ENCODE measurements around the gene MCTS1.
A peak's percentile ranks its signal among the peaks of the same experiment; 100 is the strongest.

Gene MCTS1, protein sequence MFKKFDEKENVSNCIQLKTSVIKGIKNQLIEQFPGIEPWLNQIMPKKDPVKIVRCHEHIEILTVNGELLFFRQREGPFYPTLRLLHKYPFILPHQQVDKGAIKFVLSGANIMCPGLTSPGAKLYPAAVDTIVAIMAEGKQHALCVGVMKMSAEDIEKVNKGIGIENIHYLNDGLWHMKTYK

GRCh38 chrX:120603707-120604360 is at the start of gene MCTS1:
Gene MCTS1 (plus strand): TSS chrX:120604101. CDS start chrX:120604237, 136 bp downstream.
- H3K27ac ChIP-seq (ENCODE audit: low read depth, low read length), result peak within 1 kb of the TSS; percentile 84
- H3K4me3 ChIP-seq (ENCODE audit: low read depth in 1 of 5, low read length in 5 of 5), result peak within 1 kb of the TSS; percentile 68 to 87 (median 70)
- H3K36me3 ChIP-seq (ENCODE audit: control insufficient read depth in 5 of 5, insufficient read depth in 5 of 5, low read length in 5 of 5), result peaks cover 0 to 6% (median 4%) of the 10 kb centered on the region in 5 donors
- peaks cover 0 to 3% (median 0%) of the 10 kb centered on the region in 5 donors for H3K27me3 ChIP-seq (ENCODE audit: control insufficient read depth in 5 of 5, insufficient read depth in 4 of 5, low read length in 5 of 5)
- peaks cover 0 to 7% (median 6%) of the 10 kb centered on the region in 5 donors for H3K4me1 ChIP-seq (ENCODE audit: control insufficient read depth in 5 of 5, insufficient read depth in 5 of 5, low read length in 5 of 5)
- H3K9ac ChIP-seq (ENCODE audit: low read length in 5 of 5), result peak within 1 kb of the TSS; percentile 60 to 91 (median 71)
- H3K9me3 ChIP-seq (ENCODE audit: control insufficient read depth in 5 of 5, low read length in 5 of 5), result no peaks in the 10 kb centered on the region

DNA sequence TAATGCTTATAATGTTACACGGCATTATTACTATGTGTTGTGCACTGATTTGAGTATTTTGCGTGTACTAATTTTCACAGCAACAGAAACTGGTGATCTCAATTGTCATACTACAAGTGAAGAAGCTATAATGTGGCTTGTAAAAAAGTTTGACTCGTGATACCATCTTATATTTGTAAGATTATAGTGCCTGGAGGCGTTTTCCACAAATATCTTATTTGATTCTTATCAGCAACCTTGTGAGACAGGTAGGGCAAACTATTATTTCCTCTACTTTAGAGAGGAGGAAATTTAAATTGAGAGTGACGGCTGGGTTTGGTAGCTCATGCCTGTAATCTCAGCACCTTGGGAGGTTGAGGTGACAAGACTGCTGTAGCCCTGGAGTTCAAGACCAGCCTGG is 47.6 kb upstream of the MCTS1 start:
- H3K4me3 ChIP-seq (ENCODE audit: low read depth in 1 of 5, low read length in 5 of 5), result no peak overlapping the region
- H3K27me3 ChIP-seq (ENCODE audit: control insufficient read depth in 5 of 5, insufficient read depth in 4 of 5, low read length in 5 of 5), result no peaks in the 10 kb centered on the region
- H3K27ac ChIP-seq (ENCODE audit: low read depth, low read length), result no peak overlapping the region
- H3K9me3 ChIP-seq (ENCODE audit: control insufficient read depth in 5 of 5, low read length in 5 of 5), result no peaks in the 10 kb centered on the region
- H3K4me1 ChIP-seq (ENCODE audit: control insufficient read depth in 5 of 5, insufficient read depth in 5 of 5, low read length in 5 of 5), result peaks cover 0 to 17% (median 12%) of the 10 kb centered on the region in 5 donors
- no peak overlapping the region for H3K9ac ChIP-seq (ENCODE audit: low read length in 5 of 5)
- H3K36me3 ChIP-seq (ENCODE audit: control insufficient read depth in 5 of 5, insufficient read depth in 5 of 5, low read length in 5 of 5), result peaks cover 0 to 7% (median 0%) of the 10 kb centered on the region in 5 donors

GRCh38 chrX:120559804-120560203 is 44.1 kb upstream of the MCTS1 start:
- no peaks in the 10 kb centered on the region for H3K27me3 ChIP-seq (ENCODE audit: control insufficient read depth in 5 of 5, insufficient read depth in 4 of 5, low read length in 5 of 5)
- H3K36me3 ChIP-seq (ENCODE audit: control insufficient read depth in 5 of 5, insufficient read depth in 5 of 5, low read length in 5 of 5), result peaks cover 0 to 7% (median 0%) of the 10 kb centered on the region in 5 donors
- peak overlapping the region; percentile 88 for H3K27ac ChIP-seq (ENCODE audit: low read depth, low read length)
- H3K4me1 ChIP-seq (ENCODE audit: control insufficient read depth in 5 of 5, insufficient read depth in 5 of 5, low read length in 5 of 5), result peaks cover 0 to 24% (median 12%) of the 10 kb centered on the region in 5 donors
- peak overlapping the region; percentile 81 to 92 (median 83) for H3K4me3 ChIP-seq (ENCODE audit: low read depth in 1 of 5, low read length in 5 of 5)
- peak overlapping the region; percentile 21 to 76 (median 50) for H3K9ac ChIP-seq (ENCODE audit: low read length in 5 of 5)
- no peaks in the 10 kb centered on the region for H3K9me3 ChIP-seq (ENCODE audit: control insufficient read depth in 5 of 5, low read length in 5 of 5)

DNA sequence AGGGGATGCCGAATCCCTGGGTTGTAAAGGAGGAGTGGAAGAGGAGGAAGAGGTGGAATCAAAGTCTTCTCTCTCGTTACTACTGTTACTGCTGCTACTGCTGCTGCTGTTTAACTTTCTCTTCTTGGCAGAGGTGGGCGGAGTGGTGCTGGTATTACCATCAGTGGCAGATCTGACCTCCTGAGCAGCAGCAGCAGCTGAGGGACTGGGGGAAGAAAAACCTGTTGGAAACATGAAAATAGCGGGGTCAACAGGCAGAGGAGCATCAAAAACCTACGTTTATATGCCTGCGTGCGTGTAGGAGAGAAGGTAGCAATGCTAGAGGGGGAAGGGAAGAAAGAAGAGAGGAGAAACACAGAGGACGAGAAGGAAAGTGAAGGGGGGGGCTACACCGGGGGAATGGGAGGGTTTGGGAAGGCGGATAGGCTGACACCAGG is 43.5 kb upstream of the MCTS1 start:
- peak overlapping the region; percentile 88 for H3K27ac ChIP-seq (ENCODE audit: low read depth, low read length)
- peak overlapping the region; percentile 81 to 92 (median 83) for H3K4me3 ChIP-seq (ENCODE audit: low read depth in 1 of 5, low read length in 5 of 5)
- H3K9ac ChIP-seq (ENCODE audit: low read length in 5 of 5), result peak overlapping the region; percentile 21 to 76 (median 50)
- peaks cover 0 to 7% (median 0%) of the 10 kb centered on the region in 5 donors for H3K36me3 ChIP-seq (ENCODE audit: control insufficient read depth in 5 of 5, insufficient read depth in 5 of 5, low read length in 5 of 5)
- H3K27me3 ChIP-seq (ENCODE audit: control insufficient read depth in 5 of 5, insufficient read depth in 4 of 5, low read length in 5 of 5), result no peaks in the 10 kb centered on the region
- peaks cover 0 to 24% (median 12%) of the 10 kb centered on the region in 5 donors for H3K4me1 ChIP-seq (ENCODE audit: control insufficient read depth in 5 of 5, insufficient read depth in 5 of 5, low read length in 5 of 5)
- H3K9me3 ChIP-seq (ENCODE audit: control insufficient read depth in 5 of 5, low read length in 5 of 5), result no peaks in the 10 kb centered on the region

GRCh38 chrX:120560842-120561633 is 42.9 kb upstream of the MCTS1 start, which contains the start of gene CUL4B:
Gene CUL4B (minus strand): TSS chrX:120560962. CDS start chrX:120560638, 324 bp downstream.
- peak within 1 kb of the TSS; percentile 88 for H3K27ac ChIP-seq (ENCODE audit: low read depth, low read length)
- peaks cover 0 to 24% (median 12%) of the 10 kb centered on the region in 5 donors for H3K4me1 ChIP-seq (ENCODE audit: control insufficient read depth in 5 of 5, insufficient read depth in 5 of 5, low read length in 5 of 5)
- H3K9me3 ChIP-seq (ENCODE audit: control insufficient read depth in 5 of 5, low read length in 5 of 5), result no peaks in the 10 kb centered on the region
- H3K36me3 ChIP-seq (ENCODE audit: control insufficient read depth in 5 of 5, insufficient read depth in 5 of 5, low read length in 5 of 5), result peaks cover 0 to 5% (median 0%) of the 10 kb centered on the region in 5 donors
- H3K9ac ChIP-seq (ENCODE audit: low read length in 5 of 5), result peak within 1 kb of the TSS; percentile 64 to 85 (median 71)
- peak within 1 kb of the TSS; percentile 81 to 92 (median 83) for H3K4me3 ChIP-seq (ENCODE audit: low read depth in 1 of 5, low read length in 5 of 5)
- no peaks in the 10 kb centered on the region for H3K27me3 ChIP-seq (ENCODE audit: control insufficient read depth in 5 of 5, insufficient read depth in 4 of 5, low read length in 5 of 5)

- Histone ChIP-seq H3K9ac (ENCODE audit: low read length in 5 of 5) (peak overlapping the region; percentile 45 to 85 (median 68)), H3K36me3 (ENCODE audit: control insufficient read depth in 5 of 5, insufficient read depth in 5 of 5, low read length in 5 of 5) (peaks cover 0 to 4% (median 0%) of the 10 kb centered on the region in 5 donors), H3K27me3 (ENCODE audit: control insufficient read depth in 5 of 5, insufficient read depth in 4 of 5, low read length in 5 of 5) (no peaks in the 10 kb centered on the region), H3K9me3 (ENCODE audit: control insufficient read depth in 5 of 5, low read length in 5 of 5) (no peaks in the 10 kb centered on the region), H3K27ac (ENCODE audit: low read depth, low read length) (peak overlapping the region; percentile 85), H3K4me1 (ENCODE audit: control insufficient read depth in 5 of 5, insufficient read depth in 5 of 5, low read length in 5 of 5) (peaks cover 0 to 24% (median 12%) of the 10 kb centered on the region in 5 donors), H3K4me3 (ENCODE audit: low read depth in 1 of 5, low read length in 5 of 5) (peak overlapping the region; percentile 51 to 76 (median 73))
Measured at GRCh38 chrX:120561634-120562568, 42.0 kb upstream of the MCTS1 start.

DNA sequence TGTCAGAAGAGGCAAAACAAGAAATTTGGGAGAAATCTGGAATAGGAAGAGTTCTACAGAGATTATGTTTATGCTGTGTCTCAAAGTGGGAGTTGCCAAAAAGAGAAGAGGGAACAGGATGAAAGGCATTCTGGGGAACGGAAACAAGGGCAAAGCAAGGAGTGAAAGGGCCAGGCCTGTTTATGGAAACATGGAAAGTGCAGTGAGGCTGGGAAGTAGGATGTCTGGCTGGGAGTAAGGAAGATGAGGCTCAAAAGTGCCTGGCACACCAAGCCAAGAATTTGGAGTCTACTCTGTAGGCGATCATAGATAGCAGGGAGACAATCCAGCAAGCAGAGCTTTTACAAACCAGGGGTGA is 41.4 kb upstream of the MCTS1 start:
- no peaks in the 10 kb centered on the region for H3K27me3 ChIP-seq (ENCODE audit: control insufficient read depth in 5 of 5, insufficient read depth in 4 of 5, low read length in 5 of 5)
- no peak overlapping the region for H3K4me3 ChIP-seq (ENCODE audit: low read depth in 1 of 5, low read length in 5 of 5)
- no peaks in the 10 kb centered on the region for H3K9me3 ChIP-seq (ENCODE audit: control insufficient read depth in 5 of 5, low read length in 5 of 5)
- H3K27ac ChIP-seq (ENCODE audit: low read depth, low read length), result peak overlapping the region; percentile 85
- H3K9ac ChIP-seq (ENCODE audit: low read length in 5 of 5), result no peak overlapping the region
- no peaks in the 10 kb centered on the region for H3K36me3 ChIP-seq (ENCODE audit: control insufficient read depth in 5 of 5, insufficient read depth in 5 of 5, low read length in 5 of 5)
- peaks cover 0 to 24% (median 12%) of the 10 kb centered on the region in 5 donors for H3K4me1 ChIP-seq (ENCODE audit: control insufficient read depth in 5 of 5, insufficient read depth in 5 of 5, low read length in 5 of 5)

DNA sequence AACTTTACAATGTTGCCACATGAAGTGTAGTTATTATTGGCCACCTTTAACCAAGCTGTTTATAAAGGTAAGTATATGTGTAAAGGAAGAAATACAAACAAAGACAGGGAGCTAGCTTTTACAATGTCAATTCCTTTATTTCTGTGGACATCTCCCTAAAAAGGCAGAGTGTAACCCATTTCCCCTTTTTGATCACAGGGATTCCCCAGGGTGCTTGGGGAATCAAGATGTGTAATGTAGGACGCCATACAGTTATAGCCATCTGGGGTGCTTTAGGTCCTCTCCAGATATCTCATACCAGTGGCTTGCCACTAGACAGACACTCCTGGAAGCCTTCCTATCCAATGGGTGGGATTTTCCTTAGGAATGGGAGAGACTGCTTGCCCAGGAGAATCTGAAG is 39.0 kb upstream of the MCTS1 start:
- Histone ChIP-seq H3K4me1 (ENCODE audit: control insufficient read depth in 5 of 5, insufficient read depth in 5 of 5, low read length in 5 of 5) (peaks cover 0 to 11% (median 3%) of the 10 kb centered on the region in 5 donors), H3K4me3 (ENCODE audit: low read depth in 1 of 5, low read length in 5 of 5) (no peak overlapping the region), H3K27ac (ENCODE audit: low read depth, low read length) (no peak overlapping the region), H3K9ac (ENCODE audit: low read length in 5 of 5) (no peak overlapping the region), H3K27me3 (ENCODE audit: control insufficient read depth in 5 of 5, insufficient read depth in 4 of 5, low read length in 5 of 5) (no peaks in the 10 kb centered on the region), H3K9me3 (ENCODE audit: control insufficient read depth in 5 of 5, low read length in 5 of 5) (no peaks in the 10 kb centered on the region), H3K36me3 (ENCODE audit: control insufficient read depth in 5 of 5, insufficient read depth in 5 of 5, low read length in 5 of 5) (no peaks in the 10 kb centered on the region)

GRCh38 chrX:120566817-120567216 is 37.1 kb upstream of the MCTS1 start:
- peaks cover 0 to 6% (median 0%) of the 10 kb centered on the region in 5 donors for H3K4me1 ChIP-seq (ENCODE audit: control insufficient read depth in 5 of 5, insufficient read depth in 5 of 5, low read length in 5 of 5)
- no peak overlapping the region for H3K9ac ChIP-seq (ENCODE audit: low read length in 5 of 5)
- no peak overlapping the region for H3K27ac ChIP-seq (ENCODE audit: low read depth, low read length)
- H3K36me3 ChIP-seq (ENCODE audit: control insufficient read depth in 5 of 5, insufficient read depth in 5 of 5, low read length in 5 of 5), result no peaks in the 10 kb centered on the region
- peaks cover 0 to 4% (median 0%) of the 10 kb centered on the region in 5 donors for H3K9me3 ChIP-seq (ENCODE audit: control insufficient read depth in 5 of 5, low read length in 5 of 5)
- H3K4me3 ChIP-seq (ENCODE audit: low read depth in 1 of 5, low read length in 5 of 5), result no peak overlapping the region
- H3K27me3 ChIP-seq (ENCODE audit: control insufficient read depth in 5 of 5, insufficient read depth in 4 of 5, low read length in 5 of 5), result no peaks in the 10 kb centered on the region

Data from subcutaneous abdominal adipose tissue (tissue), 5 donors.